ENCODE measurements around the gene CDC27.
"Not testable (repeated sequence)": the region's sequence is repeated elsewhere in the genome, so short reads cannot be mapped to it uniquely, and the experiment has no call there.

CDC27 gene

DNA sequence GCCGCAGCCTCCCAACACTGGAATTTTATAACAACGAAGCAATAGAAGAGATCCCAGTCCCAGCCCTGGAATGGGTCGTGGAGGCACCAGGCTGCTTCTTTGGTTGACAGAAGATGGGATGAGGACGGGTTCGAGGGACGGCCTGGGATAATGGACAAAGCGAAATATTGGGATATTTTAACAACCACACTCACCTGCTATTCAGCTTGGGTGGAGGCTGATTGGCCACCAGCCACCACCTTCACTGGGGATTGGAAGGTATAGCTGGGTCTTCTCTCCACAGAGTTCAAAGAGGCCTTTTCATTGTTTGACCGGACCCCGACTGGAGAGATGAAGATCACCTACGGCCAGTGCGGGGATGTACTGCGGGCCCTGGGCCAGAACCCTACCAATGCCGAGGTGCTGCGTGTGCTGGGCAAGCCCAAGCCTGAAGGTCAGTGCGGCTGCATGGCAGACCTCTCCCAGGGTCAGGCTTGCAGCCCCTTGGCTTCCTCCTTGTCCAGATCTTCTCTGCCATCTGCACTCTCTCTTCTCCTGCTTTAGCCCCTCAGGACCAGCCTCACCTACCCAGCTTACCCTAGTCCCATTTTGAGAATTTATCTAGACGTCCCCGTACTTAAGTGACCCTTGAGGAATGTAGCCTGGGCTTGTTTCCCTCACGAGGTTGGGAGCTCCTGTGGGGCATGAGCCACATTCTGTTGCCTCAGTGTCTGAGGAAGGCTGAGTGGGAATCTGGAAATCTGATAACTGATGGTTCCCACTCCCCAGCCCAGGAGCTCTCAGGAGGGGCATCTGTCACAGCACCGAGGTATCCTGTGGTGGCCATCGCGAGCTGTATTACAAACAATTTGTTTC lies 30.8 kb upstream of the CDC27 start:
- DNase-seq (ENCODE audit: low read depth in 3 of 3), result no peak

DNA sequence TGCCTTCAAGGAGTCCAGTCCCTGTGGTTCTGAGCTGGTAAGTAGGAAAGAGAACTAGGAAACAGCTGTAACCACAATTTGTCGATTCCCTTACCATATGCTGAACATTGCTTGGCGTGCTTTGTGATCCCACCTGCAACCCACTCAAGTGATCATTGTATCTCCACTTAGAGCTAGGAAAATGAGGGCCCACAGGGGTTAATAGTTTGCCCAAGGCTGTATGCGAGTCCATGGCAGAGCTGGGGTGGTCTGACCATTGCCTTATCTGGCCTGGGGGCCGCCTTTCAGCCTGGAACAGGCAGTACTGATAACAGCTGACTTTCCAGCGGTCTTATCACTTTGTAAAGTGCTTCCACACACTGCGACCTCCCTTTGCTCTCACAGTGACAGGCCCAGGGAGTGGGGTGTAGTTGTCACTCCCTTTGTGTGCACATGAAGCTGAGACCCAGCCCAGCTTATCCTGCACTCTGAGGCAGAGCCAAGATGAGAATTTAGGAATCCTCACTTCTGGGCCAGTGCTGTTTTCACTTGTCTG lies 29.9 kb upstream of the CDC27 start:
- DNase-seq (ENCODE audit: low read depth in 3 of 3), result no peak

GRCh38 chr17:47217279-47217678 lies 28.2 kb upstream of the CDC27 start:
- not testable (repeated sequence) for DNase-seq (ENCODE audit: low read depth in 3 of 3)

GRCh38 chr17:47216821-47217220 lies 27.7 kb upstream of the CDC27 start:
- not testable (repeated sequence) for DNase-seq (ENCODE audit: low read depth in 3 of 3)

GRCh38 chr17:47214931-47215330 lies 25.8 kb upstream of the CDC27 start:
- DNase-seq (ENCODE audit: low read depth in 3 of 3), result no peak

DNA sequence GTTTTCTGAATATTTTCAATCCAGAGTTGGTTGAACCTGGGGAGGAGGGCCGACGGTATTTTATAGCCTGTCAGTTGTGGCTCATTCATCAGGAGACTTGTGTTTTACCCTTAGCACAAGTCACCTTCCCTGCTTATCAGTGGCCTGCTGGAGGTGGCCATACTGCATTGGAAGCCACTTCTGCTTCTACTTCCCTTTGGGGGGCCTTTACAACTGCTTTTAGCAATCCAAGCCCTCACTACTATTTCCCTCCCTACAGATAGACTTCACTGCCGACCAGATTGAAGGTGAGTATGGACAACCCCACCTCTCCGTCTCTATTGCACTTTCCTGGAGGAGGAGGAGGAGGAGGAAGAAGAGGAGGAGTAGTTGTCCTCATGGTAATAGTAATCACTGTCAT lies 24.4 kb upstream of the CDC27 start:
- no peak for DNase-seq (ENCODE audit: low read depth in 3 of 3)

DNA sequence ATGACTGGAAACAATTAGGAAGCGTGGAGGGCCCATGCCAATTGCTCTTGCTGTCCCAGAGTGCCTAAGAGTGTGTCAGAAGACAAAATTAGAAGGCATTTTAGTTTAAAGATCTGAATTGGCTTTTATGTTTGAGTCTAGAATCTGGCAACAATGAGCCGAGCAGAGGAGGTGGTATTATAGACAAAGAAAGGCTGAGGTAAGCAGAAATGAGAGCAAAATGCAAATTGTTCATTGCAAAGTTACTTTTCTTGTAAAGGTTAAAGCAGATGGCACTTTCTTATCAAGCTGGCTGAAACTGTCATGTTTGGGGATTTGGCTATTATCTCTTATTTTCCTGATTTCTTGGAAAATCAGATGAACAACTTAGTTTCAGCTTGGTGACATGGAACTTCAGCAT lies 23.4 kb upstream of the CDC27 start:
- no peak for DNase-seq (ENCODE audit: low read depth in 3 of 3)

- DNase-seq (ENCODE audit: low read depth in 3 of 3), result no peak
Measured at GRCh38 chr17:47210779-47211178, 21.7 kb upstream of the CDC27 start.

DNA sequence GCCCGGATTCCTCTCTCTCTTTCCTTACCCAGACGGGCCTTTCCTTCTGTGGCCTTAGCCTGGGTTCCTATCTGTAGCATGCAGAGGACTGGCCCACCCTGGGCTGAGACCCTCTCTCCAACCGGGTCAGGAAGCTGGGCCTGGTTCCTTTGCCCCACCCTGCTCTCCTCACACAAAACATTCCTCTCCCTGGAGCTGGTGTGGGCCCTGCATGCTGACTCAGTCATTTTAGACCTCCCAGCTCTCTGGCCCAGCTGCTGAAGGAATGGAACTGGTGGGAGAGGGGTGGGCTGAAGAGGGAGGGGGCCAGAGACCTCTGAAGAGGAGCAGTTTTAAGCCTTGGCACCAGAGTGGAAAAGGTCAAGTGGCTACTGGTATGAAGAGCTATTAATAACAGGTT lies 21.0 kb upstream of the CDC27 start:
- DNase-seq (ENCODE audit: low read depth in 3 of 3), result no peak

- DNase-seq (ENCODE audit: low read depth in 3 of 3), result no peak
Measured at GRCh38 chr17:47209499-47209898, 20.4 kb upstream of the CDC27 start.

DNA sequence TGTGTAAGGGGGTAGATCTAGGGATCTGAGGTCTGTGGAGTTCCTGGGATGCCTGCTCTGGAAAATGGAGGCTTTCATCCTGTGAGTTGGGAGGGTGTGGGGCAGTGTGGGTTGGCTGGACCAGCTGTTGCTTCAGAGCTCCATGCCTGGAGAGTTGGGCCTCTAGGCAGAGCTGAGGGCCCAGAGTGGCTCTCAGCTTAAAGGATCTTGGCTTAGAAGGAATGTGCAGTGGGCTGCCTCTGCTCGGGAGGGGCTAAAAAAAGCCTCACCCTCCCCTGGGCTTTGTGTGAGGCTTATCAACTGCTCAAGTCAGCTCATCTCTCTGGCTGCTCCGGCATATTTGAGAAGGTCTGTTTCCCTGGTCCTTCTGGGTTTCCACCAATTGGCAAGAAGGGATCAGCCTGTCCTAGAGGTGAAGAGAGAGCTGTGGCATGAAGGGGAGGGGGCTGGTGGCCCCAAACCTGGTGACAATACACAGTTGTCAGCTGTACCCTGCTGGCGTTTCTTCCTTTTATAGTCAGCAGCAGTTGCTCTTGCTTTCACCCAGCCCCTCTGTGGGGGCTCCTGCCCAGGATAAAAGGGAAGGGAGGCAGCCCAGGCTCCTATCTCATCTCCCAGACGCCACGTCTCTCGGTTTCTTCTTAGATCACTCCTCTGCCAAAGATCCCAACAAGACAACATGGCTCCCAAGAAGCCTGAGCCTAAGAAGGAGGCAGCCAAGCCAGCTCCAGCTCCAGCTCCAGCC lies 19.8 kb upstream of the CDC27 start, which contains the start of gene MYL4:
Gene MYL4, plus strand, starts transcription at position 605 of the 745 bp plus-strand sequence. Its CDS starts 75 bp downstream, at position 680.
- no peak for DNase-seq (ENCODE audit: low read depth in 3 of 3)

DNA sequence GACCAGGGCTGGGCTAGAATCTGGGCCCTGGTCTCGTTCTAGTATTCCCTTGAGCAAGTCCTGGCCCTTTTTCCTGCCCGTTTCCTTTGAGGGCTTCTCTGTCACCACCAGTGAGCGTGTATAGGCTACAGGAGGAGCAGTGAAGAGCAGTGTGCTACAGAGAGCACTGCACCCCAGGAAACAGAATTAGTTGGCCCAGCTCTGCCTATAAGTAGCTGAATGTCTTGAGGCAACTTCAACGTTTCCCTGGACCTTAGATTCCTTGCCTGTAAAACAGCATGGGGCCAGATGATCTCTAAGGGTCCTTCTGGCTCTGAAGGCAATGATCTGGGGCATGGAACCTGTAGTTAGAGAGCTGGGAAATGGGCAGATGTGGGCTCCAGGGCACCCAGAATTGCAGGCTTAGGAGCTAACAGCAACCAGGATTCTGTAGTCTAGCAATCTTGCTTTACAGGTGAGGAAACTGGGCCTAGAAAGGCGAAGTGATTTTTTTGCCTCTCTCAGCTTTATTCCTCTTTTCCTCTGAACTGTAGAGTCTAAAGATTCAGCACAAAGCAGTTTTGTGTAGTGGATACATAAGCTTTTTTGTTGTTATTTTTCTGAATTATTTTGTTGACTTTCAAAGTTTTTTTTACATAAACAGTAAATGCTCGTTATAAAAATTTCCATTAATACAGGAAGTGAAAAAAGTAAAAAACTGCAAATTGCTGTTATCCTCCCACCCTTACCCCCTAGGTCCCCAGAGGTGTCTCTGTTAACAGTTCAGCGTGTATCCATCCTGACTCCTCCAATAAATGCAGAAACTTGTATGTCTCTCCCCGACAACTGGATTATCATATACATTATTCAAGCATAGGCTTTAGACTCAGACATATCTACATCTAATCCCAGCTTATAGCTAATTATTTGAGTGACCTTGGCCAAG lies 18.3 kb upstream of the CDC27 start:
- no peak for DNase-seq (ENCODE audit: low read depth in 3 of 3)

DNA sequence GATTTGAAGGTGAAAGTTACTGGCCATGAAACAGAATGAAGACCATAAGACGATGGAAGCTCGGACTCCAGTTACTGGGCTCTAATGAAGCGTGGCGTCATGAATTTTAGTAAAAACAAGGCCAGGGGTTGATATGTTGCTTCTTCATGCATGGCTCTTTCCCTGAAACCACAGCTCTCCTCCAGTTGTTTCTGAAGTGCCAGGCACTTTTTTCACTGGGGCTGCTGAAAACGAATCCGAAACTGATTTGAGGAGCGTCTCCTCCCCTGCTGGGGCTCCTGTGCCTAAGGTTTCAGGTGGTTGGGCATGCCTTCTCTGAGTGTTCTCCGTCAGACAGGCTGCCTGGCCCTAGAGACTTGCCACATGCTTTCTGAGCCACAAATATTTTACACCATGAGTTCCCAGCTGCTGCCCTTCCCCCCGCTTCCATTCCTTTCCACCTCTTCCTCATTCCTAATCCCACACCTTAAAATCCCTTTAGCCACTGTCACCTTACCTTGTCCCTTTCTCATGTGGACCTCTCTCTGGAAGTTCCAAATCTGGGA lies 16.4 kb upstream of the CDC27 start:
- peak in 2 of 3 donors; percentile 39 to 59 for DNase-seq (ENCODE audit: low read depth in 3 of 3)

GRCh38 chr17:47204722-47205418 lies 15.8 kb upstream of the CDC27 start:
- DNase-seq (ENCODE audit: low read depth in 3 of 3), result no peak

DNA sequence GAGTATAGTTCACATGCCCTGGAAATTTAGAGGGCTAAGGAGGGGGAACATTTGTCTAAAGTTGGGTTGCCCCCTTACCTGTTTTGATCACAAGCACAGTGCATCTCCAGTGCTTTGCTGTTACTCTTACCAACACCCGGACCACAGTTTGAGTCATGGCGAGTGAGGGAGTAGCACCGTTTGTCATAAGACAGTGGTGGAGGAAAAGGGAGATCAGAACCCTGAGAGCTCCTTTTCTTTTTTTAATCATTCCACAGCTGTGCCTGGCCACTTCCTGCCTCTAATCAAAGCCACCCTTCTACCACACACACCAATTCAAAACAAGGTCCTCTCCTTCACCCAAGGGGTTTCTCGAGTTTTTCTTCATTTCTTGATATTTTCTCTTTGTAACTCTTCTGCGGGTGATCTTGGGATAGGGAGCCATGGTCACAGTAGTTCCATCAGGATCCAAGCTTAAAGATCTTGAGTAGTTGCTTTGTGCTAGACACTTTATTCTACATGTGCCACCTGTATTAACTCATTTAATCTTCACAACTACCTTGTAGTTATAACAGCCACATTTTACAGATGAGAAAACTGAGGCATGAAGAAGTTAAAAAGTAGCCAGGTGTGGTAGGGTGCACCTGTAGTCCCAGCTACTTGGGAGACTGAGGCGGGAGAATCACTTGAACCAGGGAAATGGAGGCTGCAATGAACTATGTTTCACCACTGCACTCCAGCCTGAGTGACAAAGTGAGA lies 15.1 kb upstream of the CDC27 start:
- DNase-seq (ENCODE audit: low read depth in 3 of 3), result peak in 1 of 3 donors; percentile 57

GRCh38 chr17:47201166-47201565 lies 12.1 kb upstream of the CDC27 start:
- DNase-seq (ENCODE audit: low read depth in 3 of 3), result no peak

- no peak for DNase-seq (ENCODE audit: low read depth in 3 of 3)
Measured at GRCh38 chr17:47200325-47200664, 11.2 kb upstream of the CDC27 start.

DNA sequence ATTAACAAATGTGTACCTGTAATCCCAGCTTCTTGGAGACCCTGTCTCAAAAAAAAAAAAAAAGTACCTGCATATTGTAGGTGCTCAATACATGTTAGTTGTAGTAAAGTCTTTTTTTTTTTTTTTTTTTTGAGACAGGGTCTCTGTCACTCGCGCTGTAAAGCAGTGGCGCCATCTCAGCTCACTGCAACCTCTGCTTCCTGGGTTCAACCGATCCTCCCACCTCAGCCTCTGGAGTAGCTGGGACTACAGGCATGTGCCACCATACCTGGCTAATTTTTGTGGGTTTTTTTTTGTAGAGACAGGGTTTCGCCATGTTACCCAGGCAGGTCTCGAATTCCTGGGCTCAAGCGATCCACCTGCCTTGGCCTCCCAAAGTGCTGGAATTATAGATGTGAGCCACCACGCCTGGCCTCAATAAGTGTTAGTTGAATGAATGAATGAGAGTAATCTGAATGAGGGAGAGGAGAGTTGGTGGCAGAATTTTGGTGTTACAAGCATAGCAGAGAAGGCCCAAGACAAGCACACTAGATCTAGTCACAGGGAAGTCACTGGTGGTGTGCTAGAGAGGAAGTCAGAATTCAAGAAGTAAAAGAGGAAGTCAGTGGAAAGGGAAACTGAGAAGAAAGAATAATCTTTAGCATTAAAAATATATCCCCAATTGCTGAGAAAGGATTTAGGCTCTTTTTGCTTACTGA lies 10.7 kb upstream of the CDC27 start:
- DNase-seq (ENCODE audit: low read depth in 3 of 3), result no peak

DNA sequence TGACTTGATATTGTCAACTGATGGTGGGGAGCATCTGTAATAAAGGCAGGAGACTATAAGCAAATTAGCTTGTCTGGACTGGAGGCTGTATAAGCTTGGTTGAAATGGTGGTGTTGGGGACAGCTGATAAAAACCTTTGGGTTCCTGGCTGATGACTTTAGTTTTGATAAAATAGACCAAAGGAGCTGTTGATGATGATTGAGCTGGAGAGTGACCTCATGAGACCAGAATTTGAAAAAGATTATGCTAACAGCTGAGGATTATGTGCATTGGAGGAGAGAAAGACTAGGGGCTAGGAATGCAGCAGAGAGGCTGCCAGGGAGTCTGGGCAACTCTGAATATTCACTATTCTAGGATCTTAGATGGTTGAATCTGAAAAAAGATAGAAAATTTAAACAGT lies 8.7 kb upstream of the CDC27 start:
- no peak for DNase-seq (ENCODE audit: low read depth in 3 of 3)
